ENCODE data around the gene VSIR. TPM values are rescaled to one million over a fixed set of nuclear protein-coding genes. Genes with fewer than 3 reads are reported as not detected.

VSIR gene
- total RNA-seq, 1 donor from 2014 or later = 65.6 TPM

DNA sequence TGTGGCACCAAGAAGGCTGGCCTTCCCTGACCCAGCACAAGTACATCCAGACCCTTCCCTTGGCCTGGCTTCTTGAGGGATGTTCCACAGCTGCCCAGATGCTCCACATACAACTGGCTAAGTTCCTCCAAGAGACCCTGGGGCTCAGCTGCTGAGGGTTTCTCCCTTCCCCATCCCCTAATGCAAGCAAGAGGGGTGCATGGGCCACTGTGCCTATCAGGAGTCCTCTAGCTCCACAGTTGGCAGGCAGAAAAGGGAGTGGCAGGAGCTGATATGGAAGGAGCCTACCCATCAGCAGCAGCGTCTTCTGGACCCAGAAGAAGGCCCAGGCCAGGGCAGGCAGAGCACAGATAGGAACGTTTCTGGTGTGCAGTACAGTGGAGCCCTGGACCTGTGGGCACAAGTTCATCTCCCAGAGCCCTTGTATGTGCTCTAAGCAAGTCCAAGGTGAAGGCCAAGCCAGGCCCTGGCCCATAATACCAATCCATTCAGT lies 26.2 kb downstream of the VSIR start:
- DNase-seq (ENCODE audit: low spot score) = no peak

DNA sequence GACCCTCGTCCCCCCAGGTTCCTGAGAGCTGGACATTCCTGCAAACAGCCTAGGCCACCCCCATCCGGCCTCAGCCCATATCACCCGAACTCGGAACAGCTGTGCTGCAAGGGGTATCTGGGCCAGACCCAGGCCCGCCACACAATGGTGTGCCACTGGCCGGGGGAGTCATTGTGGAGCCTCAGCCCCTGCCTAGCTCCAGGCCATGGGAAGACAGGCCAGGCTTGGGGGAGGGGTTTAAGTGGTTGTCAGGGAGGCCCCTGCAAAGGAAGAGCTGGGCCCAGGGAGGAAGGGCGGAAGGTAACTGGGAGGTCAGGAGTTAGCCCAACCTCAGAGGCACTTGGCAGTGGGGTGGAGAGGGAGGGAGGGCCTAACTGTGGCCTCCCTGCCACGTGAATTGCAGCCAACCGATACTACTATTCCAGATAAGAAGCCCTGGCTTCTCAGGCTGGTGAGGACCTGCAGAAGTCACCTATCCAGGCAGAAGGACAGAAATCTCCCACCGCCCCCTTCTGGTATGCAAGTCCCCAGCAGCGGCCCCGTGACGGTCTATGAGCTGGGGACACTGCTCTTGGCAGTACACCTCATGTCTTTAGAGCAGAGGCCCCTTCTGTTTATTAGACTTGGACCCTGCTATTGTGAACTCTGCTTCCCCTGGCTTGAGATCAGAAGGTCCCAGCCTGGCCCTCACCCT lies 26.8 kb downstream of the VSIR start:
- peak; percentile 71 for DNase-seq (ENCODE audit: low spot score)

DNA sequence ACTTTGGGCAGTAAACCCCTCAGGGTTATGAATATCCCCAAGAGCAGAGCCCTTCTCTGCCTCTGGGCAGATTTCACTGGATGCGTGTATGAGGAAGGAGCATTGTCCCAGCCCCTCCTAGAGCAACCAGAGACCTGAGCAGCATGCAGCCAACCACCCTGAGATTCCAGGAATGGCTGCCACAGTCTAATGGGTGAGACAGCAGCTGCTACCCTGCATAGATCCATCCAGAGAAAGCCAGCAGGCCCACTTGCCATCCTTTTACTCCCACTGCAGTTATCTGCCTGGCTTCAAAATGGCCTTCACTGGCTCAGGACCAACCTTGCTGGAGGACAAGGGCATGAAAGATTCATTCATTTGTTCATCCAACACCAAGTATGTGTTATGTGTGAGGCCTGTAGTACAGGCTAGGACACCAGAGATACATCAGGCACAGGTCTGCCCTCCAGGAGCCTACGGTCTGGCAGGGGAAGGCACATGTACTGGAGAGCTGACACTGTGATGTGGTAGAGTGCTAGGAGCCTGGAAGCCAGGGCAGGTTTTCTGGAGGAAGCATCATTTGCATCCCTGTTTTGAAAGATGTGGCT lies 27.6 kb downstream of the VSIR start:
- DNase-seq (ENCODE audit: low spot score) = no peak

DNA sequence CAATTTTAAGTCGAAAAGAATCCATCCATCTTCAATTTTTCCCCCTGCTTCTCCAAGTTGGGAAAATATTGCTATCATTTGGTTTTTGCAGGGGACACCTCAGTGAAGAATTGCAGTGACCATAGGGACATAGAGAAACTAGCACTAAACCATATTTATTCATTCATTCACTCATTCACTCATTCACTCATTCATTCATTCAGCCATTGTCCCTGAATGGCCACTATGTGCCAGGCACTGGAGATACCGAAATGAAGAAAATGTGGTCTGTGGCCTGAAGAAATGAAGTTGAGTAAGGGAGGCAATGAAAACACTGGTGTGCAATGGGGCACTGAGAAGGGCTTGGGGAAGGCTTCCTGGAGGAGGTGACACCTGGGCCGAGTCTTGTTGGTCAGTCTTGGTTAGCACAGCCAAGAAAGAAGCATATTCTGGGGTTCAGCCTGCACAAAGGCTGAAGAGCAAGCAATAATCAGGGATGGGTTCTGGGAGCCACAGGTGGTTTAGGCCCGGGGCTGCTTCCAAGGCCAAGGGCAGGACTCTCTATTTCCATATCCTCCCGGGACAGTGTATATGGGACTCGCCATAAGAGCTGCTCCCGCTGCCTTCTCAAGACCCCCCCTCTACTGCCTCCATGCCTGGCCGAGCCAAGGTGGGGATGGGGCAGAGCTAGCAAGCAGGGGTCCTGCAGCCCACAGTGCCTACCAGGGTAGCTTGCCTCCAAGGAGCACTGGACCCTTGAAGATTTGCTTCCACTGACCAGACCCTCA lies 28.2 kb downstream of the VSIR start:
- no peak for DNase-seq (ENCODE audit: low spot score)

DNA sequence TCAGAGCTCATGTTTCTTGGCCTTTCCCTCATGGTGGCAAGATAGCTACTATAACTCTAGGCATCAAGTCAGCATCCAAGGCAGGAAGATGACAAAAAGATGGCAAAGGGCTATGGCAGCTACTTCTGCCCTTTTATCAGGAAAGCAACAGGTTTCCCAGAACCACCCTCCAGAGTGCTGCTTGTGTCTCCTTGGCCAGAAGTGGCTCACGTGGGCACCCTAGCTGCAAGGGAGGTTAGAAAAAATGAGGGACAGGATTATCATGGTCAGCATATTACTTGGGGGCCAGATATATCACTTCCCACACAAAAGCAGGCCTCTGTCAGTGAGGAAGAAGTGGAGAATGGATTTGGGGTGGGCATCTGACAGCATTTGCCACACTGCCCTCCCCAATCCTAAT lies 29.5 kb downstream of the VSIR start:
- no peak for DNase-seq (ENCODE audit: low spot score)

DNA sequence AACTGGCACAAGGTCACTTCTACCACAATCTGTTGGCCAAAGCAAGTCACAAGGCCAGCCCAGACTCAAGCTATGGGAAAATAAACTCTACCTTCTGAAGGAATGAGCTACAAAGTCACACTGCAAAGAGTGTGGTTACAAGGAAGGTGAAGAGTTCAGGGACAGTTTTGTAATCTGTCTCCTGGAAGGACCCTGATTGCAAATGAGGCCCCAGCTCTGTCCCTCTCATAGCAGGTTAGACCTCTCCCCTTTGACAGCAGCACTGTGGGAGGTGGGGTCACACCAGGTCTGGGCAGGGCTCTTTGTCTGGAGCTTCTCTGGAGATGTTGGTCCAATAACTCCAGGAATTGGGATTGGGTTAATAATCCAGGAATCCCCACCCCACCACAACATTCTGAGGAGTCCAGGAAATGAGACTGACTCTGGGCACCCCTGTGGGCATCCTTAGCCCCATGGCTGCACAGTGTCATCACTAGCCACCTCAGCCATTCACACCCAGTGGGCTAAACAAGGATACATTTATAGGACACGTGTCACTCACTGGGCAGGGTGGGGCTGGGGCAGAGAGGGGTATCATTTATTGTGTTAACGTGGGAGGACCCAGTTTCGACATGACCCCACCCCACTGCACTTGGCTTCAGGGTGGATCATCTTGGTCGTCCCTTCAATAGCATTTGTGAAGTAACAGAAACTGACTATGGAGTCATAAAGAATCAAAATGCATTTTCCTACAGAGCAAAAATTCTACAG lies 30.1 kb downstream of the VSIR start:
- no peak for DNase-seq (ENCODE audit: low spot score)

DNA sequence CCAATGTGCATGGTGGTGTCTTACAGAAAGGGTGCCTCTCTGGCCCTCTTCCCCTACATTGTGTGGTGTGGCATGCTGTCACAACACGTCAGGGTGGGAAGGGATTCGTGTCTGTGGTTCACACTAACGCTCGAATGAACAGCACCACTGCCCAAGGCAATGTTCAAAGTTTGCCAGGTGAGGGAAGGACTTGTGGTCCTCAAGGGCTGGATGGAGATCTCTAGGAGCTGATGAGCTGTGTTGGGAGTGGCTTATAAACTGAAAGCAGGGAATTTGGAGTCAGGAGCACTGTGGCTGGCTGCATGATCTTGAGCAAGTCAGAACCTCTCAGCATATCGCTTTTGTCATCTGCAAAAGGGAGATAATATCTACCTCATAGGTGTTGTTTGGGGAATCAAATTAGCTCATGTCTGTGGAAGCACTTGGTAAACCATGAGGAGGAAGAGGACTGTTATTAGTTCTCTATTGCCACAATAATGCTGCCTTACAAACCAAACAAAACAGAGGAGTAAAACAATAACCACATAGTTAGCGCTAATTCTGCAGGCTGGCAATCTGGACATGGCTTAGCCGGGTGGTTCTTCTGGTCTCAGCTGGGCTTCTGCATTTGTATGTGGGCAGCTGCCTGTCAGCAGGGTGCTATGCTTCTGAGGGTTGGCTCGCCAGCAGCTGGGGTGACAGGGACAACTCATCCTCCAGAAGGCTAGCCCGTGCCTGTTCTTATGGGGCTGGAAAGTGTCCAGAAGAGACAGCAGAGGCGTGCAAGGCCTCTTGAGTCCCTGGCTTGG lies 30.8 kb downstream of the VSIR start:
- DNase-seq (ENCODE audit: low spot score) = no peak

DNA sequence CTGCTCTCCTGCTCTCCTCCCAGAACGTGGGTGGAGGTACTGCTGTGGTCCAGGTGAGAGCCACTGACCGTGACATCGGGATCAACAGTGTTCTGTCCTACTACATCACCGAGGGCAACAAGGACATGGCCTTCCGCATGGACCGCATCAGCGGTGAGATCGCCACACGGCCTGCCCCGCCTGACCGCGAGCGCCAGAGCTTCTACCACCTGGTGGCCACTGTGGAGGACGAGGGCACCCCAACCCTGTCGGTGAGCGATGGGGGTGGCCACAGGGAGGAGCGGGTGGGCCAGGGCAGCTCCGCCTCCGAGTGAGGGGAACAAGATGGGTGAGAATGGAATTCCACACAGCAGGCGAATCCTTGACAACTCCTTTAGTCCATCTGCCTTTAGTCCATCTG lies 31.6 kb downstream of the VSIR start:
- DNase-seq (ENCODE audit: low spot score) = no peak

DNA sequence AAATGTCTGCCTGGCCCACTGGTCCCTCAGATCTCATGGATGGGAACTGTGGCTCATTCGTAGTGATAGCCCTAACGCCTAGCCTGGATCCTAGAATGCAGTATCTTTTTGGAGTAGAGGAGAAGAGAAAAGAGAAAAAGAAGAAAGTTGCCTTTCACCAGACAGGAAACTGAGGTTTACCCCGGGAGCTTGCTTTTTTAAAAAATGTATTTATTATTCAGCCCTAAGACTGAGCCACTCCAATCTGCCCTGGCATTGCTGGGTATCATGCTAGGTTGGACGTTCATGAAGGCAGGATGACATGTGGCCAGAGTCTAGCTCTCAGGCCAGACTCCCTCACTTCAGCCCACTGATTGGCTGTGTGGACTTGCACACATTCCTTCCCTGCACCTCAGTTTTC lies 32.3 kb downstream of the VSIR start:
- DNase-seq (ENCODE audit: low spot score) = no peak

DNA sequence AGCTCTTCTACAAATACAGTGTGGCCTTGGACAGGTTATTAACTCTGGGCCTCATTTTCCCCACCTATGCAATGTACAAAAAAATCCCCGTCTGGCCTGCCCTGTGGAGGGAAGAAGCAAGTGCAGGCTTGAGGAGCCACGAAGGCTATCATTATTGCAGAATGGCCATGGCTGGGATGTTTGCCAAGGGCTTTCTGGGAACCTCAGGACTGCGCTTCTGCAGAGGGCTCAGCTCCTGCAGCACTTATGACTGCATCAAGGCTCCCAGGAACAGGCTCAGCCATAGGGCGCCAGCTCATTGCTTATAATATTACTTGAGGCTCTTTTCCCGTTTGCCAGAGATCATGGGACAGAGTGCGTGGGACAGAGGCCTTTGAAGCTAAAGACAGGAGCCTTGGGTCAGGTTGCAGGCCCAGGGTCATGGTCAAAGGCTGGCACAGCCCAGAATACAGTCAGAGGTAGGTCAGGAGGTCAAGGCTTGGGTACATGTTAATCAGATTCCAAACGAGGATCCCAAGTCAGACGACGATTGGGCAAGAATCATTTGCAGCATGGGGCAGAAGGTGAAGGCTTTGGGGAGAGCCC lies 33.2 kb downstream of the VSIR start:
- no peak for DNase-seq (ENCODE audit: low spot score)

DNA sequence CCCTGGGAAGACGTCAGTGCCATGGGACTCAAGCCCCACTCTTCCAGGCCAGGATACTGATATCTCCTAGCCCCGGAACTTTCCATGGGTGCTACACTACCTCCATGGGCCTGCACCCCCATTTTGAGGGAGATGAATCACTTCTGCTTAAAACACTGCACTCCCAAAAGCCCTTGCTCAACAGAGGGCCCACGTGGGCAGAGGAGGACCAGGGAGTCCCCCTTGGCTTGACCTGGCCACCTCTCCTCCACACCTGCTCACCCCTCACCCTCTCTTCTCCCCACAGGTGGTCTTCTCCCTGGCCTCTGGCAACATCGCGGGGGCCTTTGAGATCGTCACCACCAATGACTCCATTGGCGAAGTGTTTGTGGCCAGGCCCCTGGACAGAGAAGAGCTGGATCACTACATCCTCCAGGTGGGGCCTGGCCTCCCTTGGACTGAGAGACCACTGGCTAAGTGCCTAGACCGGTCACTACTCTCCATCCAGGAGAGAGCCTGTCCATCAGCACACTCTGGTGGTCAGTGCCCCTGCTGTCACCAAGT lies 33.9 kb downstream of the VSIR start:
- no peak for DNase-seq (ENCODE audit: low spot score)

DNA sequence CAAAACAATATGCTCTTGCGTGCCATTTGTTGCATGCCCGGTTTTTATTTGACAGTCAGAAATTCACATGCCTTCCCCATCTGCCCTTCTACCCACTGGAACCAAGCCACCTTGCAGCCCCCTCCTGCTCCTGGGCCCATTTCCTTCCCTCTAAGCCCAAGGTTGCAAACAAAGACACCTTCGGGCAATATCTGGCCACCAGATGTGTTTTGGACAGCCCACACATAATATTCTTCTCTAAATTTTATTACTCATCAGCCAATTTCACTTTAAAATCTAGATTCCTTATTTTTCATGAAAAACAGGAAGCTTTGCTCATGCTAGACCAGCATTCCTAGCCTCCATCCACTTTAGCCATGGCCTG lies 35.5 kb downstream of the VSIR start:
- DNase-seq (ENCODE audit: low spot score) = no peak

DNA sequence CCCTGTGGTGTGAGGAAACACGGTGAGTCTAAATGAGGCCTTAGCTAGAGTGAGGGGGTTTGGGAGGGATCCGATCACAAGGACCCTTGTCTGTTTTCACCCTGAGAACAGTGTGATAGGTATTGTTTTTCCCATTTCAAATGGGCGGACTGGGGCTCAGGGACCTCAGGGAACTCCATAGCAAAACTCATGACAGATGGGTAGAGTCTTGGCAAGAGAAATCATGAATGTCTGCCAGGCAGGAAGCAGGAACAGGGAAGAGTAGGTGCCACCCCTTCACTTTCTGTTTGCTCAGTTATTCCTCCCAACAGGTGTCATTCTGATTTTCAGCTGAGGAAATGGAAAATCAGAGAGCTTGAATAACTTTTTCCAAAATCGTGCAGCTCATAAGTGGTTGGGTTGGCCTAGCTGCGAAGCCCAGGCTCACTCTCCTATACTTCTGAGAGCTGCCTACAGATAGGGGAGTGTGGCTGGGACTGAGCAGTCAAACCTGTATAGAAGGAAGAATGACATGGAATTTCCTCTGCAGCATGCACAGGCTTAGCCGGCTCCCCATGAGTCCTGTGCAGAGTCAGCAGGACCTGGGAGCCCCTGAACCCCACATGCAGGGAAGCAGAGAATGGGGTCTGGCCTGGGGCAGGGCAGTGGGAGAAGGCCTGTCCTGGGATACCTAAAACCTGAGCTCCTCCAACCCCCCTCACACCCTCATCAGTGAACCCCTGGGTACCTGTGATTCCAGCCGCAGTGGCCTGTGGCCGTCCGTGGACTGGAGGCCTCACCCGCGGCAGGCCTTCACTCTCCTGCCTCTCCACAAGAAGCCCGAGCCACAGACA lies 36.1 kb downstream of the VSIR start:
- no peak for DNase-seq (ENCODE audit: low spot score)

DNA sequence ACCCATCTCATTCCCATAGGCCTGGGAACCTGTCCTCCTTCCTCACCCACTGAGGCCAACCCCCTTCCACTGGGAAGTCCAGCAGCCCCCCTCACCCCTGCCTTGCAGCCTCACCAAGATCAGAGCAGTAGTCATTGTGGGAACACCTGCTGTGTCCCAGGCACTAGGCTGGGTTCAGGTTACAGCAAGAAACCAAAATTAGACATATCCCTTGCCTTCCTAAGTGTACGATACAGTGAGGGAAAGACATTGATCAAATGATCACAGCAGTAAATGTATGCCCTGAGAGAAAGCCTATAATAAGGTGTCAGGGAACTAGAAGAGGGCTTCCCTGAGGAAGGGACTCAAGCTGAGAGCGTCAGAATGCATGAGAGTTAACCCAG lies 36.8 kb downstream of the VSIR start:
- DNase-seq (ENCODE audit: low spot score) = no peak

DNA sequence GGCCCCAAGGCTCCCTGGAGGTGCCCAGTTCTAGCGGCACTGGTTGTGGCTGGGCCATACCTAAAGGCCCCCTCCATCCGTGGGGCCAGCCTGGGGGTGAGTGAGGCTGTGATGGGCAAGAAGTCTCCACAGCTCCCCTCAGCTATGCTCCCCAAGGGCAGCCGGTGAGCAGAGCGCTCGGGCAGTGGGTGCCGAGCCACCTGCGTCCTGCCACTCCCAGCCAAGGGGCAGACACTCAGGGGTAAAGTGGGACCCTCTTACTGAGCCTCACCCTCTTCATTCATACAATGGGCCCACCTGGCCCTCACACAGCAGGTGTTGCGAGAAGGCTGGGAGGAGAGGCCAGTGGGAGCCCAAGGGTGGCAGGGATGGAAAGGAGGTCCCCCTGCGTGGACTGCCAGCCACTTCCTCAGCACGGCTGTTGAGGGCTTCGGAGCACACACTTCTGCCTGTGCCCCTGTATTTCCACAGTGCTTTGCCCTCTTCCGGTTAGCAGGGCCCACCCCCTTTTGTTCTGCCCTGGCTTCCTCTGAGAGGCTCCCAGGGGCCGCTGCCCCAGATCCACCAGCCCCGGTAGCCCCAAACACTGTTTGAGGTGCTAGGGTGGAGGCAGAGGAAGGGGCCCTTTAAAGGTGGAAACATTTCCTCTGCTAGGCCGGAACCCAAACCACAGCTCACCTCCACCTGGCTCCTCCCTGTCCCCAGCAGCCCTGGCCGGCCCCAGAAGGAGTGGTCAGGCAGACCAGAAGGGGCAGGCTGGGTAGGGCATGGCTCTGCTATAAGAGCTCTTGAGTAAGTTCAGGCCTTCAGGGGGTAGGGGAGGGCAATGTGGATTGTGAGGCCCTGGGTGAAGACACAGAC lies 37.4 kb downstream of the VSIR start:
- DNase-seq (ENCODE audit: low spot score) = no peak

DNA sequence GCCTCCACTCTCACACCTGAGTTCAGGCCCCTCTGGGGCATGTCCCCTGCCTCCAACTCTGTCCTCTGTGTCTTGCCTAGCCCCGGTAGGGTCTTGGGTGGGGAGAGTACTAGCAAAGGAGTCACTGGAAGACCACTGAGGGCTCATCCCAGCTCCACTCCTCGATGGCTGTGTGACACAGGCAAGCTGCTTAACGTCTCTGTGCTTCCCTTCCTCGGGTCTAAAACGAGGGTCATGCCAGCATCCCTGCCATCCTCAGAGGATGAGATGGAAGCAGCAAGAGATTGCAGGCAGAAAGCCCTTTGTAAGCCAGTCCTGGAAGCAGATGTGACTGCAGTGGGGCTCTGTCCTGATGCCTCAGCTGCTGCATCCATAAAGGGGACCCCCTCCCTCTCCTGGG lies 38.5 kb downstream of the VSIR start:
- DNase-seq (ENCODE audit: low spot score) = no peak

DNA sequence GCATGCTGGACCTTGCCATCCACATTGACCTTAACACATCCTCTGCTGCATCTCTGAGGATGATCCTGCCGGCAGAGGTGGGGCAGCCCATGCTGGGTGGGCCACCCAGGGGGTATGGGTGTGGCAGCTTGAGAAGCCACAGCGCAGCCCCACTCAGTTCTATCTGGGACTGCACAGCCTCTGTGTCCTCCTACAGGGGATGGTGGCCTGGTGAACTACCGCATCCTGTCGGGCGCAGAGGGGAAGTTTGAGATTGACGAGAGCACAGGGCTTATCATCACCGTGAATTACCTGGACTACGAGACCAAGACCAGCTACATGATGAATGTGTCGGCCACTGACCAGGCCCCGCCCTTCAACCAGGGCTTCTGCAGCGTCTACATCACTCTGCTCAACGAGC lies 41.5 kb downstream of the VSIR start:
- no peak for DNase-seq (ENCODE audit: low spot score)

DNA sequence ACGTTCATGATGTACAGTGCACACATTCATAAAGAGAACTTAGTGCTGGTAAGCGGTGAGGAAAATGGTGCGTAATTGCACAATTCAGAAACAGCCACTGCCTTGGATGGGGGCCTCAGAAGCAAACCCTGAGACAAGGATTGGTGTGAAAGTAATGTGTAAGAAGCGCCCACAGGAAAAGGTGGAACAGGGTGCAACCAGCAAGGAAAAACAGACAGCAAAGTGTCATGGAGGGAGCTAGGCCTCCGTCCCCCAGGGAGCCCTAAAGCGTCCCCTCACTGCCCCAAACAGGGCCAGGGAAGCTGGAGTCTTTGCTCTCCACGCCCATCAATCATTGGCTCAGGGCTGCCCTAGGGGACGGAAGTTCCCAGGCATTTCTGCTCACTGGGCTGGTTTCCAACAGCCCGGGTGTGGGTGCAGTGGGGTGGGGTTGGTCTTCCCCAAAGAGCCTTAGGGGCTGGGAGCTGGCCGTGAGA lies 44.1 kb downstream of the VSIR start:
- peak; percentile 87 for DNase-seq (ENCODE audit: low spot score)

Data from ureter (tissue), 1 donor.